Stomach (tissue), 9 donors: ENCODE measurements around the gene RNF225. TPM values are rescaled to one million over a fixed set of nuclear protein-coding genes. Genes with fewer than 3 reads are reported as not detected.
A peak's percentile ranks its signal among the peaks of the same experiment; 100 is the strongest.

Experiments used
- DNase-seq, 2 donors: peaks; one replicate each; pipeline versions ENCODE4 v3.0.0 to v3.0.0-alpha.2; 2013 to 2019
- H3K27ac ChIP-seq, 5 donors: fragments of 200-600 bp in 4 of 5; sonication (generic) in 4 of 5; one replicate each; pipeline ENCODE4 v1.5.1; 2013 to 2019; ENCODE audit warnings: mild to moderate bottlenecking in 1 of 5, moderate library complexity in 1 of 5
- H3K27me3 ChIP-seq, 3 donors: fragments of 200-600 bp; sonication (generic); one replicate each; pipeline ENCODE4 v1.5.1; 2017 to 2019; ENCODE audit warnings: mixed run types in 1 of 3
- H3K36me3 ChIP-seq, 4 donors: fragments of 200-600 bp; sonication (generic); 1 replicate in 3 of 4; 2 replicates in 1 of 4; pipeline ENCODE4 v1.5.1; 2016 to 2019
- H3K4me1 ChIP-seq, 4 donors: fragments of 200-600 bp; sonication (generic); one replicate each; pipeline ENCODE4 v1.5.1; 2016 to 2019
- H3K4me3 ChIP-seq, 4 donors: fragments of 200-600 bp; sonication (generic) in 3 of 4; one replicate each; pipeline ENCODE4 v1.5.1; 2016 to 2019; ENCODE audit warnings: mild to moderate bottlenecking in 1 of 4
- H3K9me3 ChIP-seq, 4 donors: fragments of 200-600 bp; sonication (generic); one replicate each; pipeline ENCODE4 v1.5.1; 2016 to 2019
- CTCF ChIP-seq, 7 experiments: fragments of 450-650 bp in 4 of 7; fragments of 200-600 bp in 3 of 7; sonication (generic) in 3 of 7; IDR thresholded peaks; one replicate each; pipeline ENCODE4 v1.5.1; 2016 to 2019; ENCODE audit warnings: antibody characterized with exemption in 7 of 7, control low read depth in 2 of 7, mild to moderate bottlenecking in 1 of 7
- EP300 ChIP-seq: sonication (generic); formaldehyde crosslinking; IDR thresholded peaks from one replicate; pipeline ENCODE4 v1.6.1; 2017; ENCODE audit warnings: antibody characterized with exemption
- POLR2A ChIP-seq, 4 donors: fragments of 450-650 bp; IDR thresholded peaks; one replicate each; pipeline ENCODE4 v1.6.1; 2016; ENCODE audit warnings: antibody characterized with exemption in 4 of 4, control low read depth in 2 of 4, mild to moderate bottlenecking in 1 of 4, moderate library complexity in 1 of 4
- POLR2AphosphoS5 ChIP-seq, 3 donors: sonication (generic); formaldehyde crosslinking; IDR thresholded peaks; one replicate each; pipeline ENCODE4 v1.6.1; 2016; ENCODE audit warnings: antibody characterized with exemption in 3 of 3
- WGBS, 5 donors: extraction: QIAGEN DNeasy Blood & Tissue Kit in 3 of 5; methylation state at CpG; one replicate each; pipeline versions ENCODE4 v1.1.5 to v1.1.7; 2013 to 2018; 5-methylcytosine and 5-hydroxymethylcytosine counted together
- intact Hi-C: fragments of 100-400 bp; cut with DNase I; formaldehyde crosslinking; loops from one replicate; pipeline ENCODE4 v1.15.1; 2023; ENCODE audit warnings: low total_unique reads
- polyA plus RNA-seq, 3 donors: library from polyadenylated mRNA; stranded (reverse); fragments of 200-250 nt; gene quantifications; one replicate each; pipeline ENCODE4 v1.2.3, GENCODE V29; 2013
- total RNA-seq, 5 donors: library from RNA; depleted of rRNA; stranded (reverse); fragments of >200 nt; gene quantifications; one replicate each; pipeline versions ENCODE4 v1.1.0 to v1.2.3, GENCODE V29; 2014 to 2016
- donor health status: healthy with polysubstance abuse.
- donor health status: Bipolar disorder and iron deficiency.
- donor health status: healthy.

Gene RNF225
- total and polyA plus RNA-seq, 8 donors: 0.13 TPM; not detected in 7

GRCh38 chr19:58398545-58398944 is 3.1 kb downstream of the RNF225 start:
- Histone ChIP-seq H3K4me1 (peaks cover 29 to 57% (median 34%) of the 10 kb centered on the region in 4 donors), H3K9me3 (no peaks in the 10 kb centered on the region), H3K27ac (no peak overlapping the region), H3K4me3 (no peak overlapping the region), H3K27me3 (peaks cover 6 to 38% (median 13%) of the 10 kb centered on the region in 3 donors), H3K36me3 (peaks cover 16 to 19% (median 17%) of the 10 kb centered on the region in 4 donors)
- TF ChIP-seq EP300 (no peak), POLR2AphosphoS5 (IDR thresholded peaks at IDR 0.05) (no peak), POLR2A (IDR thresholded peaks at IDR 0.05) (no peak), CTCF (IDR thresholded peaks at IDR 0.05) (no peak)
- WGBS, 5 donors: 91 to 97% (median 95%) methylated on average over 6 of the region's 6 CpGs
- intact Hi-C loops: no loop called here
- no peak for DNase-seq

- intact Hi-C loops: no loop called here
- H3K36me3 ChIP-seq: peaks cover 2 to 5% (median 4%) of the 10 kb centered on the region in 4 donors
- no peak overlapping the region for H3K4me3 ChIP-seq
- 90 to 96% (median 94%) methylated on average over 2 to 3 of the region's 3 CpGs for WGBS, 5 donors
- H3K27ac ChIP-seq: no peak overlapping the region
- H3K9me3 ChIP-seq: no peaks in the 10 kb centered on the region
- H3K4me1 ChIP-seq: peaks cover 29 to 50% (median 34%) of the 10 kb centered on the region in 4 donors
- no peak for DNase-seq
- H3K27me3 ChIP-seq: peaks cover 6 to 37% (median 13%) of the 10 kb centered on the region in 3 donors
- TF ChIP-seq POLR2A (IDR thresholded peaks at IDR 0.05) (no peak), POLR2AphosphoS5 (IDR thresholded peaks at IDR 0.05) (no peak), EP300 (no peak), CTCF (IDR thresholded peaks at IDR 0.05) (no peak)
These were observed 4.4 kb downstream of the RNF225 start for GRCh38 chr19:58399903-58400302.

- peaks cover 0 to under 1% (median 0%) of the 10 kb centered on the region in 4 donors for H3K36me3 ChIP-seq
- TF ChIP-seq POLR2A (IDR thresholded peaks at IDR 0.05) (no peak), POLR2AphosphoS5 (IDR thresholded peaks at IDR 0.05) (no peak)
- peaks cover 6 to 31% (median 13%) of the 10 kb centered on the region in 3 donors for H3K27me3 ChIP-seq
- H3K9me3 ChIP-seq: no peaks in the 10 kb centered on the region
- WGBS, 5 donors: 38 to 50% (median 46%) methylated on average over 18 of the region's 18 CpGs
- H3K4me1 ChIP-seq: peaks cover 28 to 45% (median 33%) of the 10 kb centered on the region in 4 donors
- DNase-seq: peak in 1 of 2 donors; percentile 20
- intact Hi-C loops: no loop called here
- H3K4me3 ChIP-seq: peak overlapping the region; percentile 58 to 71 (median 60)
- H3K27ac ChIP-seq: peak overlapping the region in 3 of 5 donors; percentile 53 to 88 (median 56)
These were observed 5.0 kb downstream of the RNF225 start for GRCh38 chr19:58400316-58400915.

- 2 to 3% (median 2%) methylated on average over 51 to 80 of the region's 80 CpGs for WGBS, 5 donors
- intact Hi-C loops: no loop called here
- Histone ChIP-seq H3K9me3 (no peaks in the 10 kb centered on the region), H3K27me3 (peaks cover 6 to 24% (median 9%) of the 10 kb centered on the region in 3 donors), H3K4me3 (peak overlapping the region; percentile 58 to 71 (median 60)), H3K4me1 (peaks cover 21 to 37% (median 25%) of the 10 kb centered on the region in 4 donors), H3K36me3 (no peaks in the 10 kb centered on the region), H3K27ac (peak overlapping the region; percentile 67 to 88 (median 85))
- DNase-seq: peak; percentile 100
- peak; percentile 54 to 92 (median 86) for TF ChIP-seq POLR2AphosphoS5 (IDR thresholded peaks at IDR 0.05)
- TF ChIP-seq POLR2A (IDR thresholded peaks at IDR 0.05): peak in 2 of 4 donors; percentile 32 to 59
- TF ChIP-seq EP300: no peak
- TF ChIP-seq CTCF (IDR thresholded peaks at IDR 0.05): no peak
These were observed 5.7 kb downstream of the RNF225 start for GRCh38 chr19:58400916-58401839.
